Middle frontal gyrus (tissue), 1 donor: ENCODE data around the gene HLA-DPA1.
A peak's percentile ranks its signal among the peaks of the same experiment; 100 is the strongest.
"Not testable (repeated sequence)": the region's sequence is repeated elsewhere in the genome, so short reads cannot be mapped to it uniquely, and the experiment has no call there.

ENCODE experiments used
- DNase-seq: peaks from one replicate; pipeline ENCODE4 v3.0.0-alpha.2; 2015; ENCODE audit warnings: low spot score; ENCODE audit errors: extremely low spot score

The HLA-DPA1 gene

DNA sequence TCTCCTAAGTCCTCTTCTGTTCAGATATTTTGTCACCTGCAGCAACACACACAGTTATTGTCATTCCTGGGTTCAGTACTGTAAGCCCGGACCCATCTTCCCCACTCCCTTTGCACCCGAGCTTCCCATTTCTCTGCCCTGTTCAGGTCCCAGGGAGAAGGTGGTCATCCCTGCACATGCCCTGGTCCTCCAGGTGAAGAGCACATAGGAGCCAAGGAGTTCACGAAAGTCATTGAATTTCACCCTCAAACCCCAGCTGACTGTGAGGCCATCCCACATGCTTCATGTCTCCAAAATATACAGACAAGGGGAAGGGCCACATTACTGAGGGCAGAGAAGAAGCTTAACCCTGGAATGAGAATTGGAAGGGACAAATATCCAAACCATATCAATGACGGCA, 8.1 kb downstream of the HLA-DPA1 start:
- no peak for DNase-seq

DNA sequence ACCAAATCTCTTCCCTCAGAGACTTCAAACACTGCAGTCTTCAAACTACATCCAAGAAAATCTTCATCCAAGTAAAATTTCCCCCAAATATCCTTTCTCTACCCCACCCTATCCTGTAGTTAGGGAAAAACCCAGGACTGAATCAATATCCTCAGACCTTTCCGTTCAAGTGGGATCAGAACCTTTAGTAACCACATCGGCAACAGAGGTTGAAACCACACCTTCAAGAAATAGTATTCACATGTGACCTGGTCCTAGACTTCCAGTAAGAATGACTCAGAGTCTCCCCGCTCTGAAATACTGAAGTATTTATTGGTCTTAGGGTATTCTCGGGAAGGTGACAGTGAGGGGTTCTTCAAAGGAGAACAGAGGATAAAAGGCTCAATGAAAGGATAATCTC, 8.7 kb downstream of the HLA-DPA1 start:
- no peak for DNase-seq

DNA sequence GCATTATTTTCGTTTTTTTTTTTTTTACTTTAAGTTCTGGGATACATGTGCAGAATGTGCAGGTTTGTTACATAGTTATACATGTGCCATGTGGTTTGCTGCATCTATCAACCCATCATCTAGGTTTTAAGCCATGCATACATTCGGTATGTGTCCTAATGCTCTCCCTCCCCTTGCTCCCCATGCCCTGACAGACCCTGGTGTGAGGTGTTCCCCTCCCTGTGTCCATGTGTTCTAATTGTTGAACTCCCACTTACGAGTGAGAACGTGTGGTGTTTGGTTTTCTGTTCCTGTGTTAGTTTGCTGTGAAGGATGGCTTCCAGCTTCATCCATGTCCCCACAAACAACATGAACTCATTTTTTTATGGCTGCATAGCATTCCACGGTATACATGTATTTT, 10.0 kb downstream of the HLA-DPA1 start:
- DNase-seq = not testable (repeated sequence)

DNA sequence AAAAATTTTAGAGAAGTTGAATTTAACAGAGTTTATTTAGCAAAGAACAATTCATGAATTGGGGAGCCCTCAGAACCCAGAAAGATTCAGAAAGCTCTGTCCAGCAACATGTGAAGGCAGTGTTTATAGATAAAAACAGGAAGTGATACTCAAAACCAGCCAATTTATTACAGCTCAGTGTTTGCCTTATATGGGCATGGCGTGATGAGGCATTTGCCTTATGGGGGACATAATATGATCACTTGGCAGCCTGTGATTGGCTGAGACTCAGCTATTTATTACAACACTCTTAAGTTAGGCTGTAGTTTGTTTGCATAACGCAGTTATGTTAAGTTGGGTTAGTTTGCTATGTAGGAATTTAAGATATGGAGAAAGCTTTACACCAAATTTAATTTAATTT, 11.5 kb downstream of the HLA-DPA1 start:
- DNase-seq = no peak

DNA sequence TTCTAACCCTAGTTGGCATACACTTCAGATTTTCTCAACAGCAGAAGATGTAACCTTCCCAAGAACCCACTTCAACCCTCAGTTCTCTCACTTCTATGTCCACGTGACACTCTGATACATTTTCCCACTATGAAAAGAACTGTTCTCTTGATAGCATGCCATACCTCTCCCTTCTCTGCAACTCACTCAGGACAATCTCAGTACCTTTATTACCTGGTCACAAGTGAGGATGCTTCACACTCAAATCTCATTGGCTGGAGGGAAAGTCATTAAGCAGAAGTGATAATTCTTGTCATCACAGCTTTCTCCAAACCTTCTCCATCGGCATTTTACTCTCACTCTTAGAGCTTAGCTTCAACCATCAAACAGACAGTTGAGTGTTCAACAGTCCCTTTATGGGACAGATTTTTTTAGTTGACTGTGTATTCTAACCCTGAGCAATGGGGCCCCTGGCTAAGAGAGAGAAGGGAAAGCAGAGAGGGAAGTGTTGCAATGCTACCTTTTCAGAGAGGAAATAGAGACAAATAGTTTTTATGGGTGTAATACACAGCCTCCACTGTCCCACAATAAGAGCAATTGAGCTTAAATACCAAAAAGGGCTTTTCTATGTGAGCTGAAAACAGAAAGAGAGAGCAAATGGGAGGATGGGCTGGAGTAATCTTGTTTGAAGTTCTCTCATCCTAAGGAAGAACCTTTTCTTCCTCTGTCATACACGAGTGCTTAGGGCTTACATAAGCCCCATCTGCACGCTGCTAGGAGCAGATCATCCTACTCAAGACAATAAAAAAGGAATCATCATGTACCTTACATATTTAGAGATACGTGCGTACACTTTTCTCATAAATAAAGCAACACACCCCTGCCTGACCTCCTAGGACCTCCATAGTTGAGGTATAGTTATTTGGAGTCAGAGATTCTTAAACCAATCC, 16.0 kb downstream of the HLA-DPA1 start:
- peak; percentile 5 for DNase-seq

DNA sequence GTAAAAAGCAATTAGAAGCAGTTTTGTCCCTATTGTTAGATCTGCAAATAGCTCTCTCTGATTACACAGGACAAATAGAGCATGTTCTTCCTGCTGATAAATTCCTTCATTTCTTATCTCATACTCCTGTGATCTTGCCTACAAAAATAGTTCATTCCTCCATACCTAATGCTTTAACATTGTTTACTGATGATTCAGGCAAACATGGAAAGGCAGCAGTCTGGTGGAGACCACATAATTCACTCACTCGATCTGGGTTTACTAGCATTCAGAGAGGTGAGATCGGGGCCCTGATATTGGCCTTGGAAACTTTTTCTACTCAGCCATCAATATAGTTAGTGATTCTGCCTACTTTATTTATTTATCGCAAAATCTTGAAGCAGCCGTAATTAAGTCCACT, 20.2 kb downstream of the HLA-DPA1 start:
- DNase-seq = no peak

DNA sequence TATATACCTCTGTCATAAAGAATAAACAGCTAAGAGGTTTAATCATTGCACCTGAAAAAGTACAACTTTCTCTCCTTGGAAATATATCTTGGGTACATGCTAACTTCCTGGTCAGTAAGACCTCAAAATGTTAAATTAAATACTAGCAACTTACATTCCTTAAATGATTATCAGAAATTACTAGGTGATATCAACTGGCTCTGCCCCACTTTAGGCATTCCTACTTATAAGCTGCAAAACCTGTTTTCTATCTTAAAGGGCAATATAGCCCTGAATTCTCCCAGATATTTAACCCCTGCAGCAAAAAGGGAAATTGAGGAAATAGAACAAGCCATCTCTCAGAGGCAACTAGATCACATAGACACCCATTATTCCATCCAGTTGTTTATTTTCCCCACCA, 20.8 kb downstream of the HLA-DPA1 start:
- DNase-seq = no peak

DNA sequence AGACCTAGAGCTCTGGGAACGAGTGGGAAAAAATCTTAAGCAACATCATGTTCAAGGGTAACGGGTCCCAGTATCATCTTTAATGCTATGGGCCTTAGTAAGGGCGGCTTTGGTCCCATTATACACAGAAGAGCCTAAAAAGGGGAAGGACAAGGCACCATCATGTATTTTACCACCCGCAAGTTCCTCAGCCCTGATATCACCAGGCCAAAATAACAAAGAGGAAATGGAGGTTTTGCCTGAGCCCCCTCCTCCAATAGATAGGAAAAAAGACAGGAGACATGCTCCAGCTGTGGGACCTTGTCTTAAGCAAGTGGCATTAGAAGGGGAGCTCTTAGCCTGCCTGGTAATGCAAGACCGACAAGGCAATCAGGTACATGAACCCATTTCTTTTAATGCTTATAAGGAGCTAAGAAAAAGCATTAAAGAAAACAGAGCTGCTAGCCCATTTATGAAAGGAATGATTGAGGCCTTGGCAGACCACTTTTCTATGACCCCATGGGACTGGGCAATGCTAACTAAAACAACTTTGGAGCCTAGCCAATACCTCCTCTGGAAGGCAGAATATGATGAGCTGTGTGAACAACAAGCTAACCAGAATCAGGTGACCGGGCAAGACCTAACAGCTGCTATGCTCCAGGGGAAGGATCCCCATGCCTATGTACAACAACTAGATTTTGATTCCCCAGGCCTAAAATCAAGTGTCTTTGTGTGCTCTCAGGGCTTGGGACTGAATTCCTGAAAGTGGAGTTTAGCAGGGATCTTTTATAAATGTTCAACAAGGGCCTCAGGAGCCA, 23.2 kb downstream of the HLA-DPA1 start:
- no peak for DNase-seq

DNA sequence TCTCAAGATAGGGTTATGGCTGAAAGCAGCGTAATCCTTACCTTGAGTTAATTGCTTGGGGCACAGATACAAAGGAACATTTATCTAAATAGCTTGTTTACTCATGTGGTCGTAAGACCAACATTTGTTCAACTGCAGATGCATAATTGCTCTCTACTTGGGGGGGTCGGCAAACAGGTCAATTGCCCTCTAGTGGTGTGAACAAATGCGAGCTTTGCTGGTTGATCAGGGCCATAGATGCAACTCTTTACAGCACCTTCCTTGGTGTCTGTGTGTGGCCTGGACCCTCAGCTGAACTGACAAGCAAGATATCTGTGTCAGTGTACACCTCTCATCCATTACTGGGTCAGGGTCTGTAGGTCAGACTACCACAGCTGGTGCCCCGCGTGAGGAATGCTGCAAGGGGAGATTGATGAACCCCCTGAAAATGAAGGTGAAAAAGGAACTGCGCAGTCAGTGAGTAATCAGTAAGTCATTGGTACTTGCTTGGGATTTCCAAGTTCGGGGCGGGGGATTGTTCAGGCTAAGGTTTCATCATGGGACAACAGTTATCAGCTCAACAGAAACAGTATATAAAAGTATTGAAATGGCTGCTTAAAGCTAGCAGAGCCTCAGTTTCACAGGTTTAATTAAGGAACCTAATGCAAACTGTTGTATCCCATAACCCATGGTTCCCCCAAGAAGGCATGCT, 24.0 kb downstream of the HLA-DPA1 start:
- no peak for DNase-seq

DNA sequence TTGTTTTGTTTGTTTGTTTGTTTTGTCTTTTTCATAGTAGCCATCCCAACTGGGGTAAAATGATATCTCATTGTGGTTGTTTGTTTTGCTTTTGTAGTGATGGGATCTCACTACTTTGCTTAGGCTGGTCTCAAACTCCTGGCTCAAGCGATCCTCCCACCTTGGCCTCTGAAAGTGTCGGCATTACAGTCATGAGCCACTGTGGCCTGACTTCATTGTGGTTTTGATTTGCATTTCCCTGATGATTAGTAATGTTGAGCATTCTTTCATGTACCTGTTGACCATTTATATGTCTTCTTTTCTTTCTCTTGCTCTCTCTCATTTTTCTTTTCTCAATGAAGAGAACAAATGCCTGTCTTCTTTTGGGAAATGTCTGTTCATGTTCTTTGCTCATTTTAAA, 33.3 kb downstream of the HLA-DPA1 start:
- no peak for DNase-seq

DNA sequence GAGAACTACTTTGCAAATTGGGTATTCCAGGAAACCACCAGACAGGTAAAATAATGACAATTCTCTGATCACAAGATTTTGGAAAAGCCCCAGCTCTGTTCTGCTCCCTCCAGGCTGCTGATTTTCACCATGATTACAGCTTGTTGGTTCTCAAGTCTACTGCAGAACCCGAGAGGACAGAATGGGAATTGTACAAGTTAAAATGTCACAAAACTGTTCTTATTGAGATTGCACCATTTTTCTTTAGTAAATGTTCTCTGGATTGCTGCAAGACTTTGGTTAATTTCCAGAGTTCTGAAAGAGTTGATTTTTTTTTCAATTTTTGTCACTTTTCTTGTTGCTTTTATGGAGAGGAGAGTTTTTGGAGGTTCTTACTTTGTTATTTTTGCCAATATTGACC, 36.9 kb downstream of the HLA-DPA1 start:
- no peak for DNase-seq

DNA sequence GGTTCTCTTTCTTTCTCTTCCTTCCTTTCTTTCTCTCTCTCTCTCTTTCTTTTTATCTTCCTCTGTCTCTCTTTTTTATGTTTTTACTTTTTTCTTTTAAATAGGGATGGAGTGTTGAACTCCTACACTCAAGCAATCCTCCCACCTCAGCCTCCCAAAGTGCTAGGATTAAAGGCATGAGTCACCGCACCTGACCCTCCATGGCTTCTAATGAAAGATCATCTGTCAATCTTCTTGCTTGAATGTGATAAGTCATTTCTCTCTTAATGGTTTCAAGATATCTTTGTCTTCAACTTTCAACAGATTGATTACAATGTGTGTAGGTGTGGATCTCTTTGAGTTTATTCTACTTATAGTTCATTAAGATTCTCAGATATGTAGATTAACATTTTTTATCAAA, 38.9 kb downstream of the HLA-DPA1 start:
- no peak for DNase-seq

DNA sequence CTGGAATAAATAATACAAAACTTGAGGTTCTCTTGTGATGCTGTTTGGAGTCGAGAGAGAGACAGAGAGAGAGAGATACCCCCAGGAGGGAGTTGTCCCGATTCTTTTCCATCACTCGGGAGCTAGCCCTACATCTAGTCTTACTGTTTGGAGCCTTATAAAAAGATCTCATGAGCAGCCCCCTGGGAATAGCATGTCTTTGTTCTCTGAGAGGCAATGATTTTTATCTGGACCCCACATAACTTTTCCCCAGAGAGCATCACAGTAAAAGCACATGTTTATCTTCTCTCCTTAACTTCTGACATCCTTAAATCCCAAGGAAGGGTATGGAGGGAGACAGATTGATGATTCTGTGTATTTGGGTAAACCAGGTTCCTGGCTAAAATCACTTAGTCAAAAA, 43.2 kb downstream of the HLA-DPA1 start:
- no peak for DNase-seq

DNA sequence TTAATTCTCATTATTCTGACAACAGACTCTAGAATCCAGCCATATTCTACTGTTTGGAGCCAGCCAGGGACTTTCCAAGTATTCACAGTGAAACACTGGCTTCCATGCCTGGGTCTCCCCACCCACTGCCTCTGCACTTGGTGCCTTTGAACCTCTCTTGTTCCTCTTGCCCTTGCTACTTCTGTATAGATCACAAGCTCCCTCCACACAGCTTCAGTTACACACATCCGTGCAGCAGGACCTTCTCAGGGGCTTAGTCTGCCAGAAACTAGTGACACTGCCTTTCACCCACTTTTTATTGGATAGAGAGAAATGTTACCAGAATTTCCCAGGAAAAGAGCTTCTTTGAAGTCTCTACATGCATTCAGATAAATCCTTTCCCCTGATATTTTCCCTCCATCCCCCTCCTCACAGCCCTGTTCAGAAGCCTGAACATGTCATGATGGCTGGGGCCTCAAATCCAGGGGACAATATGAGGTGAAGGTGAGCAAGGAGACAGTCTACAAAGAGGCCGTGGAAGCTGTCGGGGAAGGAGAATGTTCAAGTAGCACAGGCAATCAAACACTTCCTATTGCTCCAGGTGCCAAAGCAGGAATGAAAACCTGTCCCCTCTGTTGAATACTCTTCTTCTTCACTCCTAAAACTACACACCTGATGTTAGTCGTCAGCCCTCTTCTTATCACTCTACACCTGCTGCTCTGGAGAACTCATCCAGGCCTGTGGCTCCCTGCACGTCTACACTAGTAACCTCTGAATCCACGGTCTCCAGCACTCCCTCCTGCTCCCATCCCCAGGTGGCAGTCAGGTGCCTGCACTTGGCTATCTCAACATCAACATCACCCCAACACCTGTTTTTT, 43.9 kb downstream of the HLA-DPA1 start:
- DNase-seq = no peak

DNA sequence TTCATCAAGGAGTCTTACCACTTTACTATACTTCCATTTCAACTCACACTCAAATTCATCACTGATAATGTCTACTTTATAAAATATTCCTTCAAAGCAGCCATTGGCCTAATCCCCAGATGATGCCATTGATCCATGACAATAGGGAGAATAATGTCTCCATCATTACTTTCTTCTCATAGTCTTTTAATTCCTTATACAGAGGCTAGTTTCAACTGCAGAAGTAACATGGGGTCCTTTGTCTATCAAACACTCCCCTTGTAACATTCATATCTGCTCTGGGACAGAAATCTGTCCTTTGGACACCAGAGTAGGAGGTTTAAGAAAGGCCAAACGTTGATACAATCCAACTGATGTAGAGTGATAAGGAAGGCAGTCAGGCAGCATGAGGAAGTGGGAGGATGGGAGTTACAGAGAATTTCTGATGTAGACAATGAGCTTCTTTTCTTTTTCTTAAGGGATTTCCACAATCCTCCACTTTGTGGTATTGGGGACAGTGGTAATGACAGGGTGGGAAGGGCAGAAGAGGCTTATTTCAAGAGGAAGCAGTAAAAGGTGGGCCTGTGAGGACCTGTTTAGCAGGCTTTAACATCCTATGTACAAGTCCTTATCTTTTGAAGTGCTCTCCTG, 45.1 kb downstream of the HLA-DPA1 start:
- DNase-seq = no peak

DNA sequence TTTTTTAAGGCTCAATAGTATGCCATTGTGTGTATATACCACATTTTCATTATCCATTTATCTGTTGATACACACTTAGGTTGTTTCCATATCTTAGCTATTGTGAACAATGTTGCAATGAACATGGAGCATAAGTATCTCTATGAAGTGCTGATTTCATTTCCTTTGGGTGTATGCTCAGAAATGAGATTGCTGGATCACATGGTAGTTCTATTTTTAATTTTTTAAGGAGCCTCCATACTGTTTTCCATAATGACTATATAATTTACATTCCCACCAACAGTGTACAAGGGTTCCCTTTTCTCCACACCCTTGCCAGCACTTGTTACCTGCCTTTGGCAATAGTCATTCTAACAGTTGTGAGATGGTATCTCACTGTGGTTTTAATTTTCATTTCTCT, 48.9 kb downstream of the HLA-DPA1 start:
- DNase-seq = no peak

DNA sequence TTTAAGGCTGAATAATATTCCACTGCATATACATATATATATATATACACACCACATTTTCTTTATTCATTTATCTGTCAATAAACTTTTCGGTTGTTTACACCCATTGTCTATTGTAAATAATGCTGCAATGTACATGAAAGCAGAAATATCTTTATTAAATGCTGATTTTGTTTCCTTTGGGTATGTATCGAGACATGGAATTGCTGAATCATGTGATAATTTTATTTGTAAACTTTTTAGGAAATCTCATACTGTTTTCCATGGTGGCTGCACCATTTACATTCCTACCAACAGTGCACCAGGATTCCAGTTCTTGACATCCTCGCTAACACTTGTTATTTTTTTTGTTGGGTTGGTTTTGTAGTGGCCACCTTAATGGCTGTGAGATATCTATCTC, 49.9 kb downstream of the HLA-DPA1 start:
- no peak for DNase-seq

DNA sequence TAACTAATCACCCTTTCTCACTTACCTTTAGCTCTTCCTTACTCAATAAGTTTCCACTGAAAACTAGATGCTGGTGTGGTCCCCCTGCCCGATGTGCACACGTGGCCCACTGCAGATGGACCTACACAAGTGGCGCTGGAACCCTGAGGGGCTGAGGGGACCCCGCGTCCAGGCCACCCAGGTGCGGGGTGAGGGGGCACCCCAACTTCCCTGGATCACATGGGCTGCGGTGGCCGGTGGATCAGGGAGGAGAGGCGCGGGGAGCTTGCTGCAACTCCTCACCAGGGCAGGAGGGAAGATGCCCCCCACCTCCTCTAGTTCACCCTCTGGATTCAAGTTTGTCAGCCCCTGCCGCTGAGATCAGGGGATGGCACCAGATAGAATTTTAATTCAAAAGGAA, 51.5 kb downstream of the HLA-DPA1 start:
- no peak for DNase-seq

DNA sequence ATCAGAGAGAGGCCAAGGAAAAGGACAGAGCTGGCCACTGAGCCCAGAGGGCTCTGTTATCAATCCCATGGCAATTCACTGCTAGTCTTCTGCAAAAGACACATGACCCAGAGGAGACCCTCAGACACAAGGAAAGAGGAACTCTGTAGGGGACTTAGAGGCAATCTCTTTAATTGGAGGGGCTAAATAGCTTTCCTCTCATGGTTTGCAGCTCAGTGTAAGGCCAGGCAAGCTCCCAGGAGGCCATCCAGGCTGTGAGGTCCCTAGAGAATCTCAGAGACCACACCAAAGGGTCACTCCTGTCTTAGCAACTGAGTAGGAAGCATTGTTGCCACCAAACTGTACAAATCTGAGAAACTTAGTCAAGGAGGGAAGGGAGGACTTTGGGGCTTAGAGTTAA, 54.1 kb downstream of the HLA-DPA1 start:
- no peak for DNase-seq

DNA sequence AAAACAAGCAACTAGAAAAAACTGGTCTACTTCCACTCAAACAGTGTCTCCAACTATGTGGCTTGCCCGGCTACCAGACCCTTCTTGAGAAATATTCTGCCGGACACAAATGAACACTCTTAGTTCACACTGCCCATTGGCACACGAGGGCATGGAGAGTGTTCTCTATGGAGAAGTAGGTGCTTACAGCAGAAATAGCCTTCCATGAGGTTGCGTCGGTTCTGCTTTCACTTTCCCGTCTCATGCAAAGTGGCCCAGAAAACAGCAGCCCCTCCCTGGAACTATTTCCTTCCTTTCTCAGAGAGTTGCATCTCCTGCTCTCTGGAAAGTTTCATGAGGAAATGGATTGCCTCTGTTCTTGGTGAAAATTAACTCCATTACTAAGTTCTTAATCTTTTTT, 54.5 kb downstream of the HLA-DPA1 start:
- DNase-seq = peak; percentile 18

DNA sequence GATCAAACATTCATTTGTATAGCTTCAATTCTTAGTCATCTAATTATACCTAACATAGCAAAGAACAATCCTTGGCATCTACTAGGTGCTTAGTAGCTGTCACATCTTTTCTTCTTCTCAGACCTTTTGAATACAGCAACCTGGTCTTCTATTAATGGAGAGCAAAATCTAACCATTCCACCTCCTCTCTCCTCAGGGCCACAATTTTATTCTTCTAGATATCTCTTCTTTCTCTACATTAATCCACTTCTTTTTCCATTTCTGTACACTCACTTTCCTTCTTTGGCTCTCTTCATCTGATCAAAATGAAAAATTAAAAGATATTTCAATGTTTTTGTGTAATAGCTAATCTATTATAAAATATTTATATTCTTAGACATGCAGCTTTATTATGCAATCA, 55.0 kb downstream of the HLA-DPA1 start:
- no peak for DNase-seq
